CD4-positive, CD25-positive, alpha-beta regulatory T cell (primary cell): ENCODE measurements around the gene ZNF441. TPM values are rescaled to one million over a fixed set of nuclear protein-coding genes. Genes with fewer than 3 reads are reported as not detected.

Experiments used
- ATAC-seq, 2 donors: fragments of 150-1000 bp; cut with Tn5 transposase; one replicate each; pipeline ENCODE4 v1.10.0; 2021; ENCODE audit warnings: low read depth in 2 of 2, moderate number of reproducible peaks in 2 of 2, moderate library complexity in 1 of 2
- DNase-seq, 3 donors: peaks; one replicate each; pipeline versions ENCODE4 v3.0.0 to v3.0.0-alpha.2; 2012 to 2022; ENCODE audit warnings: mixed read lengths in 1 of 3
- H3K27ac ChIP-seq: one replicate; pipeline ENCODE4 v1.7.0; 2013; ENCODE audit warnings: mild to moderate bottlenecking, low read length; ENCODE audit not compliant: insufficient read depth, poor library complexity, severe bottlenecking
- H3K27me3 ChIP-seq: one replicate; pipeline ENCODE4 v1.7.0; 2013; ENCODE audit warnings: low read length; ENCODE audit not compliant: control insufficient read depth, insufficient read depth
- H3K36me3 ChIP-seq: one replicate; pipeline ENCODE4 v1.7.0; 2013; ENCODE audit warnings: mild to moderate bottlenecking, low read length, moderate library complexity; ENCODE audit not compliant: control insufficient read depth, insufficient read depth
- H3K4me1 ChIP-seq: 2 replicates; pipeline ENCODE4 v1.7.0; 2013; ENCODE audit warnings: mild to moderate bottlenecking, low read length; ENCODE audit not compliant: insufficient read depth, control insufficient read depth, poor library complexity, severe bottlenecking
- H3K4me3 ChIP-seq: one replicate; pipeline ENCODE4 v1.7.0; 2013; ENCODE audit warnings: low read depth, mild to moderate bottlenecking, low read length, moderate library complexity
- H3K9me3 ChIP-seq, 2 experiments: 1 replicate in 1 of 2; 2 replicates in 1 of 2; pipeline ENCODE4 v1.7.0; 2013; ENCODE audit warnings: low read length in 2 of 2, mild to moderate bottlenecking in 1 of 2, moderate library complexity in 1 of 2; ENCODE audit not compliant: control insufficient read depth in 2 of 2
- H3K27ac Mint-ChIP-seq, 3 donors: one replicate each; pipeline ENCODE4 v1.8.0; 2020 to 2022; ENCODE audit warnings: mild to moderate bottlenecking in 3 of 3, mixed read lengths in 3 of 3, moderate library complexity in 2 of 3
- H3K27me3 Mint-ChIP-seq: one replicate; pipeline ENCODE4 v1.8.0; 2022; ENCODE audit warnings: mild to moderate bottlenecking, mixed read lengths
- H3K36me3 Mint-ChIP-seq: one replicate; pipeline ENCODE4 v1.8.0; 2020; ENCODE audit warnings: mixed read lengths
- H3K4me1 Mint-ChIP-seq, 4 donors: one replicate each; pipeline ENCODE4 v1.8.0; 2020 to 2022; ENCODE audit warnings: mixed read lengths in 4 of 4, mild to moderate bottlenecking in 1 of 4
- H3K4me3 Mint-ChIP-seq, 4 donors: one replicate each; pipeline ENCODE4 v1.8.0; 2020 to 2022; ENCODE audit warnings: mild to moderate bottlenecking in 4 of 4, mixed read lengths in 4 of 4, moderate library complexity in 3 of 4
- H3K9me3 Mint-ChIP-seq, 7 donors: one replicate each; pipeline ENCODE4 v1.8.0; 2020 to 2022; ENCODE audit warnings: mixed read lengths in 7 of 7, mild to moderate bottlenecking in 3 of 7, moderate library complexity in 2 of 7
- polyA plus RNA-seq, 4 donors: library from polyadenylated mRNA; unstranded; fragments of 300-500 nt; fragmentation: Illumina TruSeq; gene quantifications; one replicate each; pipeline ENCODE4 v1.2.3, GENCODE V29; 2021
- total RNA-seq: library from RNA; stranded (reverse); gene quantifications from one replicate; pipeline ENCODE4 v1.2.3, GENCODE V29; 2022

The ZNF441 gene
- total and polyA plus RNA-seq, 5 donors from 2014 or later: 2.7 to 6.3 (median 4.4) TPM

- ATAC-seq (peak; percentile 99), DNase-seq (peak; percentile 88 to 98 (median 93))
- Mint-ChIP-seq H3K27ac (peak within 1 kb of the TSS; percentile 93 to 96 (median 94)), H3K36me3 (peaks cover 4% of the 10 kb centered on the region), H3K27me3 (peaks cover 10% of the 10 kb centered on the region), H3K4me3 (peak within 1 kb of the TSS; percentile 96 to 99 (median 99)), H3K9me3 (peaks cover 0 to 8% (median 0%) of the 10 kb centered on the region in 7 donors), H3K4me1 (peaks cover 6 to 34% (median 19%) of the 10 kb centered on the region in 4 donors)
- Histone ChIP-seq H3K4me1 (peaks cover 18% of the 10 kb centered on the region), H3K27me3 (no peaks in the 10 kb centered on the region), H3K36me3 (no peaks in the 10 kb centered on the region), H3K9me3 (no peaks in the 10 kb centered on the region), H3K27ac (peak within 1 kb of the TSS; percentile 33), H3K4me3 (peak within 1 kb of the TSS; percentile 81)
Observed at GRCh38 chr19:11738746-11739620, 27.8 kb upstream of the ZNF441 start, which contains the start of gene ZNF823. Gene ZNF823, minus strand, starts transcription at chr19:11738946. Its CDS starts 127 bp downstream, at chr19:11738819.

- peaks cover 6 to 18% of the 10 kb centered on the region in 2 experiments for H3K9me3 ChIP-seq
- no peak for DNase-seq
- no peak overlapping the region for H3K27ac ChIP-seq
- H3K36me3 ChIP-seq: no peaks in the 10 kb centered on the region
- H3K4me1 Mint-ChIP-seq: no peaks in the 10 kb centered on the region
- H3K27me3 Mint-ChIP-seq: peaks cover 14% of the 10 kb centered on the region
- peaks cover 0 to 35% (median 15%) of the 10 kb centered on the region in 7 donors for H3K9me3 Mint-ChIP-seq
- ATAC-seq: no peak
- H3K36me3 Mint-ChIP-seq: no peaks in the 10 kb centered on the region
- no peak overlapping the region for H3K4me3 Mint-ChIP-seq
- H3K27me3 ChIP-seq: no peaks in the 10 kb centered on the region
- no peaks in the 10 kb centered on the region for H3K4me1 ChIP-seq
- no peak overlapping the region for H3K4me3 ChIP-seq
- H3K27ac Mint-ChIP-seq: no peak overlapping the region
Observed at GRCh38 chr19:11745869-11746268, 20.9 kb upstream of the ZNF441 start.

GRCh38 chr19:11747277-11747676, 19.5 kb upstream of the ZNF441 start:
- Histone ChIP-seq H3K4me3 (no peak overlapping the region), H3K4me1 (no peaks in the 10 kb centered on the region), H3K27me3 (no peaks in the 10 kb centered on the region), H3K36me3 (no peaks in the 10 kb centered on the region), H3K9me3 (peaks cover 16 to 22% of the 10 kb centered on the region in 2 experiments), H3K27ac (no peak overlapping the region)
- ATAC-seq: no peak
- Mint-ChIP-seq H3K27me3 (peaks cover 12% of the 10 kb centered on the region), H3K9me3 (peaks cover 4 to 47% (median 20%) of the 10 kb centered on the region in 7 donors), H3K36me3 (no peaks in the 10 kb centered on the region), H3K27ac (peak overlapping the region in 1 of 3 donors; percentile 16), H3K4me1 (no peaks in the 10 kb centered on the region), H3K4me3 (no peak overlapping the region)
- DNase-seq: no peak

GRCh38 chr19:11749751-11750150, 17.0 kb upstream of the ZNF441 start:
- no peaks in the 10 kb centered on the region for H3K4me1 Mint-ChIP-seq
- no peaks in the 10 kb centered on the region for H3K36me3 Mint-ChIP-seq
- no peak overlapping the region for H3K27ac Mint-ChIP-seq

GRCh38 chr19:11752244-11752736, 14.5 kb upstream of the ZNF441 start:
- DNase-seq (no peak), ATAC-seq (no peak)
- peaks cover 4% of the 10 kb centered on the region for H3K27me3 Mint-ChIP-seq
- Histone ChIP-seq H3K36me3 (no peaks in the 10 kb centered on the region), H3K9me3 (peaks cover 46 to 47% of the 10 kb centered on the region in 2 experiments), H3K27ac (no peak overlapping the region), H3K27me3 (peaks cover 4% of the 10 kb centered on the region), H3K4me1 (no peaks in the 10 kb centered on the region), H3K4me3 (no peak overlapping the region)
- H3K27ac Mint-ChIP-seq: no peak overlapping the region
- no peaks in the 10 kb centered on the region for H3K4me1 Mint-ChIP-seq
- H3K36me3 Mint-ChIP-seq: no peaks in the 10 kb centered on the region
- H3K9me3 Mint-ChIP-seq: peaks cover 6 to 61% (median 32%) of the 10 kb centered on the region in 7 donors
- no peak overlapping the region for H3K4me3 Mint-ChIP-seq

More at GRCh38 chr19:11749751-11750150, 17.0 kb upstream of the ZNF441 start:
- peaks cover 4% of the 10 kb centered on the region for H3K27me3 ChIP-seq
- H3K9me3 ChIP-seq: peaks cover 27 to 35% of the 10 kb centered on the region in 2 experiments
- no peak overlapping the region for H3K4me3 ChIP-seq
- Mint-ChIP-seq H3K27me3 (peaks cover 8% of the 10 kb centered on the region), H3K9me3 (peaks cover 5 to 52% (median 26%) of the 10 kb centered on the region in 7 donors), H3K4me3 (no peak overlapping the region)
- H3K27ac ChIP-seq: no peak overlapping the region
- ATAC-seq: no peak
- no peaks in the 10 kb centered on the region for H3K36me3 ChIP-seq
- no peaks in the 10 kb centered on the region for H3K4me1 ChIP-seq
- no peak for DNase-seq

GRCh38 chr19:11754663-11755062, 12.1 kb upstream of the ZNF441 start:
- H3K27me3 ChIP-seq: peaks cover 4% of the 10 kb centered on the region
- no peak overlapping the region for H3K27ac ChIP-seq
- ATAC-seq: no peak
- Mint-ChIP-seq H3K36me3 (no peaks in the 10 kb centered on the region), H3K4me3 (no peak overlapping the region), H3K27ac (no peak overlapping the region), H3K9me3 (peaks cover 6 to 50% (median 30%) of the 10 kb centered on the region in 7 donors), H3K27me3 (peaks cover 4% of the 10 kb centered on the region), H3K4me1 (no peaks in the 10 kb centered on the region)
- no peaks in the 10 kb centered on the region for H3K4me1 ChIP-seq
- H3K9me3 ChIP-seq: peaks cover 37 to 50% of the 10 kb centered on the region in 2 experiments
- no peaks in the 10 kb centered on the region for H3K36me3 ChIP-seq
- no peak for DNase-seq
- no peak overlapping the region for H3K4me3 ChIP-seq

GRCh38 chr19:11756965-11757364, 9.8 kb upstream of the ZNF441 start:
- Histone ChIP-seq H3K4me3 (no peak overlapping the region), H3K27ac (no peak overlapping the region), H3K4me1 (no peaks in the 10 kb centered on the region), H3K27me3 (peaks cover 4% of the 10 kb centered on the region), H3K9me3 (peaks cover 31 to 43% of the 10 kb centered on the region in 2 experiments), H3K36me3 (no peaks in the 10 kb centered on the region)
- H3K27ac Mint-ChIP-seq: no peak overlapping the region
- no peaks in the 10 kb centered on the region for H3K4me1 Mint-ChIP-seq
- no peak overlapping the region for H3K4me3 Mint-ChIP-seq
- DNase-seq (no peak), ATAC-seq (no peak)
- peaks cover 4 to 39% (median 22%) of the 10 kb centered on the region in 7 donors for H3K9me3 Mint-ChIP-seq
- H3K27me3 Mint-ChIP-seq: peaks cover 8% of the 10 kb centered on the region
- H3K36me3 Mint-ChIP-seq: no peaks in the 10 kb centered on the region
